Panc1 (cell line): ENCODE measurements around the gene ZDHHC11. TPM values are rescaled to one million over a fixed set of nuclear protein-coding genes. Genes with fewer than 3 reads are reported as not detected.

Experiments
- ATAC-seq: fragments of 200-7000 bp; cut with Tn5 transposase; 2 replicates; pipeline ENCODE4 v1.9.1; 2020; ENCODE audit warnings: mild to moderate bottlenecking, moderate library complexity
- BruUV-seq: library from RNA; stranded (reverse); fragments of 400-500 nt; replicated peaks from 2 replicates; lab custom pipeline; 2021; lab: Mats Ljungman, UMichigan
- CTCF ChIA-PET: fragments of 300-600 bp; sonication (Branson Sonifier 250); formaldehyde crosslinking; loops from one replicate; lab custom pipeline; 2022; ENCODE audit warnings: antibody characterized with exemption; lab: Charles Lee
- POLR2A ChIA-PET: fragments of 300-600 bp; sonication (Branson Sonifier 250); formaldehyde crosslinking; loops from one replicate; lab custom pipeline; 2022; ENCODE audit warnings: antibody characterized with exemption; lab: Charles Lee
- DNase-seq: peaks from one replicate; pipeline ENCODE4 v3.0.0-alpha.2; 2010; ENCODE audit warnings: low read depth, low spot score
- H3K27ac ChIP-seq: 2 replicates; pipeline ENCODE4 v1.5.1; 2011; ENCODE audit warnings: mild to moderate bottlenecking, low read length, inconsistent platforms
- H3K27me3 ChIP-seq: fragments of 200-500 bp; sonication (Bioruptor generic); 2 replicates; pipeline ENCODE4 v1.6.0; 2014; ENCODE audit warnings: low read length, inconsistent platforms; ENCODE audit not compliant: control insufficient read depth, insufficient read depth
- H3K36me3 ChIP-seq: fragments of 200-500 bp; sonication (Bioruptor generic); 2 replicates; pipeline ENCODE4 v1.5.1; 2014; ENCODE audit warnings: inconsistent platforms, mild to moderate bottlenecking, low read length, moderate library complexity; ENCODE audit not compliant: control insufficient read depth, insufficient read depth
- H3K4me1 ChIP-seq: 2 replicates; pipeline ENCODE4 v1.5.1; 2011; ENCODE audit warnings: inconsistent platforms, mild to moderate bottlenecking, low read length, moderate library complexity; ENCODE audit not compliant: control insufficient read depth, insufficient read depth
- H3K4me3 ChIP-seq, 2 experiments: 2 replicates each; pipeline ENCODE4 v1.5.1; 2011 to 2012; ENCODE audit warnings: low read depth in 2 of 2, low read length in 2 of 2, mild to moderate bottlenecking in 2 of 2, inconsistent platforms in 1 of 2, moderate library complexity in 1 of 2
- H3K9me3 ChIP-seq: fragments of 200-500 bp; sonication (Bioruptor generic); 2 replicates; pipeline ENCODE4 v1.5.1; 2014; ENCODE audit warnings: low read depth, mild to moderate bottlenecking, inconsistent platforms, low read length, moderate library complexity; ENCODE audit not compliant: control insufficient read depth, insufficient read depth
- CTCF ChIP-seq: fragments of 450-650 bp; IDR thresholded peaks from 2 replicates; pipeline ENCODE4 v1.5.1; 2017; ENCODE audit warnings: mild to moderate bottlenecking
- POLR2AphosphoS5 ChIP-seq: IDR thresholded peaks from 2 replicates; pipeline ENCODE4 v1.6.1; 2012; ENCODE audit warnings: mild to moderate bottlenecking, low read depth, low read length, moderate library complexity
- REST ChIP-seq, 2 experiments: IDR thresholded peaks; 2 replicates each; pipeline ENCODE4 v1.6.1; 2011 to 2012; ENCODE audit warnings: low read depth in 2 of 2, control low read depth in 1 of 2, low read length in 1 of 2, mild to moderate bottlenecking in 1 of 2, moderate library complexity in 1 of 2; ENCODE audit not compliant: insufficient read depth in 1 of 2
- SIN3A ChIP-seq: IDR thresholded peaks from 2 replicates; pipeline ENCODE4 v1.6.1; 2012; ENCODE audit warnings: low read depth, mild to moderate bottlenecking, low read length, moderate library complexity, borderline replicate concordance; ENCODE audit not compliant: insufficient read depth
- TCF7L2 ChIP-seq: IDR thresholded peaks from 2 replicates; pipeline ENCODE4 v1.6.1; 2011; ENCODE audit warnings: mild to moderate bottlenecking, low read depth, low read length, inconsistent platforms
- in situ Hi-C: cut with HindIII; loops from 2 replicates; pipeline ENCODE4 v1.10.0; 2016; ENCODE audit warnings: low sequenced_read_pairs, low pct_unique_long_range_greater_than_20kb
- intact Hi-C: fragments of 100-400 bp; cut with micrococcal nuclease; formaldehyde crosslinking; loops from one replicate; pipeline ENCODE4 v1.10.0; 2022; ENCODE audit not compliant: unreplicated experiment
- total RNA-seq: library from RNA; stranded (reverse); gene quantifications from one replicate; pipeline ENCODE4 v1.2.1, GENCODE V29; 2021; ENCODE audit not compliant: unreplicated experiment

ZDHHC11 gene
- total RNA-seq, 1 experiment from 2014 or later, result 3.0 TPM

- peak; percentile 15; the same call in 1 of the 2 replicates for ATAC-seq
- ChIA-PET POLR2A (no interaction called here), CTCF (no interaction called here)
- Histone ChIP-seq H3K4me3 (no peak overlapping the region), H3K4me1 (no peaks in the 10 kb centered on the region), H3K36me3 (peaks cover 27% of the 10 kb centered on the region), H3K27me3 (no peaks in the 10 kb centered on the region), H3K27ac (no peak overlapping the region), H3K9me3 (no peaks in the 10 kb centered on the region)
- no TSS peak for BruUV-seq
- intact Hi-C loops (no loop called here), in situ Hi-C loops (no loop called here)
- no peak for DNase-seq
- TF ChIP-seq POLR2AphosphoS5 (no peak), TCF7L2 (no peak), REST (IDR thresholded peaks at IDR 0.05; ENCODE audit: insufficient read depth in 1 of 2, low read depth in 2 of 2, low read length in 1 of 2) (no peak), SIN3A (no peak), CTCF (no peak)
Measured at GRCh38 chr5:885127-885442, 34.3 kb upstream of the ZDHHC11 start.

DNA sequence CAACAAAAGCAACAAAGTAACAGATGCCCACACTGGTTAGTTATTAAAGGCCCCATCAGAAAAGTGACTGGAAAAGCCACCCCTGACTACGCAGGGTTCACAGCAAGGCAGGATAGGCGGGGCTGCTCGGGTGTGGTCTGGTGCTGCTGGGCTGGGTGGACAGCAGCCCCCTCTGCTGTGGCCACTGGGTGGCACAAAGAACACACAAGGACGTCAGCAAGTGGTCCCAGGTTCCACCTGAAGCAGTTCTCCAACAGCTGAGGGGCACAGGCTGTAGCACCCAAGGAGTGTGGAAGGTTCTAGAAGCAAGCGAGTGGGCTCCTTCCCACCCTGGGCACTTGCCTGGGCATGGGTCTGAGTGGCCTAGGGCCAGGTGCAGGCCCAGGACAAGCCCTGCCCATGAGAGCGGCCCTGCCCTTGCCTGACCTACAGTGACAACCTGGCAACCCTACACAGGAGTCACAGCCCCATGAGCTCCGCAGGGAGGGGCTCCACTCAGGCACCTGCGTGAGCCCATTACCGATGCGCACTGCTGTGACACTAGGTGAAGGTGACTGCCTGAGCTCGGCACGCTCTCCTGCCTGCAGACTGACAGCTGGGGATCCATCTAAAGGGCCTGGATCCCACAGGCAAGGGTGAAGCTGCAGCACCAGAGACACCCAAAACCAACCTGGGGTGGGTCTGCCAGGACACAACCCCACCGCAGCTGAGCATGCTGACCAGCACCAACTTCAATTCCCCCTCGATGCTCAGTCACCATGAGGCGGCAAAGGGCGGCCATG lies 33.8 kb upstream of the ZDHHC11 start:
- in situ Hi-C loops (no loop called here), intact Hi-C loops (no loop called here)
- Histone ChIP-seq H3K4me1 (no peaks in the 10 kb centered on the region), H3K27me3 (no peaks in the 10 kb centered on the region), H3K9me3 (no peaks in the 10 kb centered on the region), H3K36me3 (peaks cover 23% of the 10 kb centered on the region), H3K27ac (no peak overlapping the region), H3K4me3 (no peak overlapping the region)
- ChIA-PET CTCF (no interaction called here), POLR2A (no interaction called here)
- BruUV-seq, result no TSS peak
- TF ChIP-seq REST (IDR thresholded peaks at IDR 0.05; ENCODE audit: insufficient read depth in 1 of 2, low read depth in 2 of 2, low read length in 1 of 2), result no peak
- TF ChIP-seq CTCF, result no peak
- TF ChIP-seq POLR2AphosphoS5, result no peak
- no peak for TF ChIP-seq SIN3A
- no peak for TF ChIP-seq TCF7L2
- no peak for DNase-seq
- peak; percentile 56 for ATAC-seq
